HG02884 (cell line): ENCODE data around the gene CCR6.

Source experiments
- ATAC-seq: cut with Tn5 transposase; IDR thresholded peaks from one replicate; pipeline ENCODE4 v1.9.1; 2021; ENCODE audit warnings: mild to moderate bottlenecking, moderate library complexity; ENCODE audit not compliant: unreplicated experiment

CCR6 gene

DNA sequence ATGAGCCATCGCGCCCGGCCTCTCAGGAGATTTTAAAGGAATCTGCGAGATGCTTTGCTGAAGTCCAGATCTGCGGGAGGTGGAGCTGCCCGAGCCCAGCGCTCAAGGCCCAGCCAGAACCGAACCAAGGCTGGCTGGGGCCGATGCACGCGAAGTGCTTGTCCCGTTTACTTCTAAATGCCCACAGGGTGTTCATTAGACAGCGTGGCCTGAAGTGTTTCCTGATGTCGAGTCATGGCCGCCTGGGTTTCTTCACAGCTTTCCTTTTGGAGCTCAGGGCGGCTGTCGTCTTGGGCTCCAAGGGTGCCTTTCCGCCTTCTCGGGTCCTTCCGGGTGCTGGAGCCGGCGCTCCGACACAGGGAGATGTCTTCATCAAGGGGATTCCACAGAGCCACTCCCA is 25.1 kb upstream of the CCR6 start:
- no peak for ATAC-seq

DNA sequence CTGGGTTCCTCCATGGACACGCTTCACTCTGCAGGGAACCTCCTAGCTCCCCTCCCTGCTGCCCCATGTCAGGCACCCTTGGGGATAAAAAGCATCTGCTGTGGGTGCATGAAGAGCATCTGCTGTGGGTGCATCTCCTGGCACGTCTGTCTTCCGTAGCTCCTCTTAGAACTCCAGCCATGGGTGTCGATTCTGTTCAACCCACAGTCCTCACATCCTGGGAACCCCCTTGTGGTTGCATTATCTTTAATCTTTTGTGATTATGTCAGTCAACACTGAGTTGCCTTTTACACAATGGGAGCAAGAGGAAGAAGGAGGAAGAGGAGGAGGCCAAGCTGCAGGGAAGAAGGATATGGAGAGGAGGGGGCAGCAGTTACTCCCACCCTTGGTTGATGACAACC is 24.1 kb upstream of the CCR6 start:
- no peak for ATAC-seq

DNA sequence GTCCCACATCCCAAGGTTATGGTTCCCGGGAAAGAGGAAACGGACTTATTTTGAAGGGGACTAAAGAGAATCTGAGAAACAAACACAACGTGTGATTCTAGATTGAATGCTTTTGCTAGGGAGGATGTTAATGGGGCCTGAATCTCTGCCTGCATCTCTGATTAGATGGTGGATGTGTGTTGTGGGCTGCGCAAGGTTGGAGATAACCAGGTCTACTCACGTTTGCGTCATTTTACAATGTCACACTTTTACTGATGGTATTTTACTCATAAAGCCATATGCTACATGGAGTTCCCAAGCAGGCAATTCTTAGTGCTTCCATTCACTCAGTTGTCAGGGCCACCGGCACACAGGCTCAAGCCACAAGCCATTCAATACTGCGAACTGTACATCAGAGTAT is 23.2 kb upstream of the CCR6 start:
- ATAC-seq: no peak

DNA sequence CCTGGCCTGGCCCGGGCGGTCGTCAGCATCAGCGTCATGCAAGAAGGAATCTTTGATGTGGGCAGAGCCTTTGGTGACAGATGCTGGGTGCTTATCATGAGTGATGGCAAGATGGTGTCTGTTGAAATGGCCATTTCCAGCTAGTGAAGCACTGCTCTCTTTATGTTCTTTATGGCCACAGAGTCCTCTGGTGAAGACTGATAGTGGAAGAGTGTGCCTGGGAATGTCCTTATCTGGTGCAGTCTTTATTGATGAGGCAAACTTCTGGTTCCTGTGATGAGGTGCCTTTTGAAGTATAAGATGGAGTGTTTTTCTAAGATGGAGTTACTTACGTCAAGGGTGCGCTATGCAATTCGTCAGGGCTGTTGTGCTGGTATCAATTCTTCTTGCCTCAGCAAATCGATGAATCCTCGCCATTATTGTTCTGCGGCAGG is 22.6 kb upstream of the CCR6 start:
- no peak for ATAC-seq

DNA sequence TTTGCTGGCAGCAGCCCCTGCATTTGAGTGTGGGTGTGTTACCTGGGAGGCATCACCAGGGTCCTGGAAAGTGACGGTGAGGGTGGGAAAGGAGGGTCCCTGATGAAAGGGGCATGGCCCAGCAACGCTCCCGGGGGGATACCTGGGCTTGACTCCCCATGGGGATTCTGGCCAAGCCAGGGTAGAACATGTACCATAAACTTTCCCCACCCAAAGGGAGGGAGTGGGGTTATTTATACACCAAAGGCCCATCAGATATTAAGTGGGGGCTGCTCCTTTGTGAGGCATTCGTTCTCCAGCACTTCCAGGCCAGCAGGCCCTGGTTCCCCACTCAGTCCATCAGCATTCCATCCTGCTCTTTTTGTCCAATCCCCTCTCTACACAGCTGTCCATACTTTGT is 20.6 kb upstream of the CCR6 start:
- ATAC-seq: no peak

DNA sequence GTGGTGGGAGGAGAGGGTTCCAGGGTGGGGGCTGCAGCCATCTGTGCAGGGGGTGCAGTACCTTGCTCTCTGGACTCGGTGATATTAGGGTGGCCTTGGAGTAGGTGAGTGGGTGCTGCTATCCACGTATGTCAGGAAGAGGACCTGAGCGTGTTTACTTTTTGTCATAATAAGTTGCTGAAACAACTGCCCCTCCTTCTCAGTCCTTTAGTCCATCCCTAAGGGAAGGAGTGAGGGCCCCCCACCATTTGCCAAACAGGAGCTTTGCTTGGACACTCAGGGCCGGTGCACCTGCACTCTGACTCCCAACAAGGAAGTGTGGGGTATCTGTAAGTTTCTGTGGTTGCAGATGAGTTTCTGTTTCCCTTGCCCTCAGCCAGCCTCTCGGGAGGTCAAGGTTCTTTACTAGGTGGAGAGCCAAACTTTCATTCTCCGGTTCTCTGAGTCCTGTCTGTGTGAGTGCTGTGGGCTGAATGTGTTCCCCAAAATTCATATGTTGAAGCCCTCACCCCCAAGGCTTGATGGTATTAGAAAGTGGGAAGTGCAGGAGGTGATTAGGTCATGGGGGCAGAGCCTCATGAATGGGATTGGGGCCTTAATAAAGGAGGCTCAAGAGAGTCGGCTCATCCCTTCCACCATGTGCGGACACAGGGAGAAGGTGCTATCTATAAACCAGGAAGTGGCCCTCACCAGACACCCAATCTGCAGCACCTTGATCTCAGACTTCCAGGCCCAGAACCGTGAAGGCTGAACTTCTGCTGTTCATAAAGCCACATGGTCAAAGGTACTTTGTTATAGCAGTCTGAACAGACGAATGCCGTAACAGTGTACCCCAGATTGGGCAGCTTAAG is 19.6 kb upstream of the CCR6 start:
- ATAC-seq: peak; percentile 89

DNA sequence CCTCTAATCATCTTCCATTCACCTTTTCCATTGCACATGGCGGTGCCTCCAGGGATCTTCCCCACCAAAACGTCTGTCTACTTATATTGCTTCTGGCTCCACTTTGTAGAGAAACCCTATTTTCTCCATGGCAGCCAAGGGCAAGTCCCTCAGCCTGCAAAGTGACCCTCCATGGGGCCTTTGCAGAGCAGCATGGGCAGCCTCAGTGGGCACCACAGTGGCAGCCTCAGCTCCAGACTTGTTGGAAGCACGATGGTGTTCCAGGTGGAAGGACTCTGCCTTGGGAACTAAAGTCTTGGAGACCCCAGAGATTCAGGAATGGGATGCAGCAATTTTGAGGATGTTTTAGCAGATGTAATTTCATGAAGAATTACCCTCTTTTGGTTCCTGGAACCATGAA is 18.5 kb upstream of the CCR6 start:
- no peak for ATAC-seq

DNA sequence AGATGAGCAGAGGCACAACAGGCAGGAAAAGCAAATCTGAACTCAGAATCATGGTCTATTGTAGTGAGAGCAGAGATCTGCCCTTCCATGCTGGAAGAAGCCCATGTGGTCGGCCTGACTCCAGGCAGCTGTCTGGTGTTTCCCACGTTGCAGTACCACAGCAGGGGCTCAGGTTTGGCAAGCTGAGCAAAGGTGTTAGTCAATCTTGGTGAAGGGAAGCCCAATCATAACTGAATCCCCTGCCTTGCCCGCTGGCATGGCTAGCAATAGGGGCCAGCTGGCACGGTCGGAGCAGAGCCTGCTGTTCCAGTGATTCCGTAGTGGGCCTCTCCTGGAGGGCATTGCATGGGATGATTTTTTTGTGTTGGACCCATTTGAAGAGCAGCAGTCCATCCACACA is 17.8 kb upstream of the CCR6 start:
- no peak for ATAC-seq

DNA sequence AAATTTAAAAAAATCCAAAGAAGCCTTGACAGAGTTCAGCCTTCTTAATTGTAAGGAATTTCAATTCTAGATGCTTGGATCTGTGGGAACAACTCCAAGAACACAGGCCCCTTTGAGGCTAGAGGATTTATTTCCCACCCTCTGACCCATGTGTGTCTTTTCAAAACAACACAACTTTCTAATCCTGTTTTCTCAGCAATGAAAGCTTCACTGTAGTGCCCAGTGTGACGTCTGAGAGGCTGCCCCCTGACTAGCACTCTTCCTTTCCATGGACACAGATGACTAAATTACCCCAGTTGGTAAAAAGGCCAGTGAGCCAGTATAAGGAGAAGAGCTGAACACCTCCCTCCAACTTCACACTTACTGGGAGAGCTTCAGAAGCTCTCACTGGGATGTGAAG is 16.5 kb upstream of the CCR6 start:
- ATAC-seq: no peak

DNA sequence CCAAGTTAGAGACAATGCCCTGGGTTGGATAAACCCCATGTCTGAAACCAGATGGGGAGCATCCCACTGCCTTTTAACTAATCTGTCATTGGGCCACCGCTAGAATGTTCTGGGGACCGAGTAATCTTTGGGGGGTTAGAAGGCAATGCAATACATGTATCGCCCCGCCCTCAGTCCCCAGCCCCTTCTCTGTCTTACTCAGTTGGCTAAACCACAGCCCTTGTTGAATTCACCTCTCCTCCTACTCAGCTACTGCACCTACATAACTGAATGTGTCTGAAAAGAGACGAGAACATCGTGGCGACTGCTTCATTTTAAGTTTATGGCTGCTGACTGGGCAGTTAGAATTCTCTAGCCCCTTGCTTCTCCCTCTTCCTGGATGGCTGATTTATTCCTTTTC is 15.1 kb upstream of the CCR6 start:
- ATAC-seq: no peak

DNA sequence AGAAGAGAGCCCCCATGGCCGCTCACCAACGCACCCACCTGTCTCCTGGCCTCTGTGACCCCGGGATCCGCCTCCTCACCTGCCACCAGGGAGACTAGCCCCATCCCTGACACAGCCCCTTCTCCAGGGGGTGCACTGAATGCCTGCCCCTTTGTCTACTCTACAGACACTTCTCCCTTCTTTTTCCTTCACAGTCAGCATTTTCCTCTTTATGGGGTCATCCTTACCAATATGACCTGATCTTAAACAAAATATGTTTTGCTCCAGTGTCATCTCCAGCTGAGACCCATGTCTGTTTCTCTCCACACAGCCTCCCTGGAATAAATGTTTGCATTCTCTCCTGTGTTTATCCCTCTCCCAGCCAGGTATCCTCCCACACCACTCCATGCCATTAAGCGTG is 14.6 kb upstream of the CCR6 start:
- no peak for ATAC-seq

DNA sequence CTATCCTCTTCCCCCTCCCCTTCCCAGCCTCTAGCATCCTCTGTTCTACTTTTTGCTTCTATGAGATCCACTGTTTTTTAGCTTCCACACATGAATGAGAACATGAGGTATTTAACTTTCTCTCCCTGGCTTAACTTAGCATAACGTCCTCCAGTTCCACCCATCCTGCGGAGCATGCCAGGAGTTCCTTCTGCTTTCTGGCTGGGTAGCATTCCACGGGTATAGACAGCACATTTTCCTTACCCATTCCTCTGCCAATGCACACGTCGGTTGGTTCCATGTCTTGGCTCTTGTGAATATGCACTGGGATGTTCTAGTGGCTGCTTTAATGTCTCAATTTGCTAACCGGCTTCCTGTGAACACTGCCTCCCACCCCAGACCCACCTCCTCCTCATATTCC is 13.2 kb upstream of the CCR6 start:
- no peak for ATAC-seq

DNA sequence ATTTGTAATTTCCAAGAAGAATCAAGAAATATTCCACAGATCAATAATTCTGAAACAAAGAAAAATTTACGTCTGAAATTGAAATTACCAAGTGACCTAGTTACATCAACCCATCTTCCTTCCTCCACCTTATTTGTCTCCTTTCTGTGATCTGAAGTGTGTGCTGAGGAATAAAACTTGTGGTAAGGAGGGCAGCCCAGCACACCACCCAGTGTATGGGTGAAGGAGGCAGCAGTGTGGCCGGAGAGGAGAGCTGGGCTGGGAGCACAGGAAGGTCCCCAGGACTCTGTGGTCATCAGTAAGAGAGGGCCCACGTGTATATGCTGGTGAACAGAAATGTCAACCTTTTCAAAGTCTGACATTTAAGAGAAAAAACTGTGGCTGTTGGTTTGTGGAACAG is 11.3 kb upstream of the CCR6 start:
- no peak for ATAC-seq

DNA sequence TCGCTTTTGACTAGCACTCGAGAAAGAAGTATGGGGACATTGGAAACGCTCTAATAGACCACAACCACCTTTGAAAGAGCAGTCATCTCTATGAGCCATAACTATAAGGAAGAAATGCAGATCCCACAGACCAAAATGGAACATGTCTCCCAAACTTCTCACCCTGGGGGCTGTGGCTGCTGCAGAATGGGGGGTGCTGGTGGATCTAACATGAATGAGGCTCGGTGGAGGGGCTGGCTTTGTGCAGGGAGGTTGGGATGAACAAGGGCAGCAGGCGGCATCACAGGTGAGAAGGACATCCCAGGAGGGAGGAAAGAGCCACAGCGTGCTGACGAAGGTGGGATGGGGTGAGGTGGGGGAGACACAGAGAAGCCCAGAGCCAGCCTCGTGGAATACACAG is 10.5 kb upstream of the CCR6 start:
- no peak for ATAC-seq

DNA sequence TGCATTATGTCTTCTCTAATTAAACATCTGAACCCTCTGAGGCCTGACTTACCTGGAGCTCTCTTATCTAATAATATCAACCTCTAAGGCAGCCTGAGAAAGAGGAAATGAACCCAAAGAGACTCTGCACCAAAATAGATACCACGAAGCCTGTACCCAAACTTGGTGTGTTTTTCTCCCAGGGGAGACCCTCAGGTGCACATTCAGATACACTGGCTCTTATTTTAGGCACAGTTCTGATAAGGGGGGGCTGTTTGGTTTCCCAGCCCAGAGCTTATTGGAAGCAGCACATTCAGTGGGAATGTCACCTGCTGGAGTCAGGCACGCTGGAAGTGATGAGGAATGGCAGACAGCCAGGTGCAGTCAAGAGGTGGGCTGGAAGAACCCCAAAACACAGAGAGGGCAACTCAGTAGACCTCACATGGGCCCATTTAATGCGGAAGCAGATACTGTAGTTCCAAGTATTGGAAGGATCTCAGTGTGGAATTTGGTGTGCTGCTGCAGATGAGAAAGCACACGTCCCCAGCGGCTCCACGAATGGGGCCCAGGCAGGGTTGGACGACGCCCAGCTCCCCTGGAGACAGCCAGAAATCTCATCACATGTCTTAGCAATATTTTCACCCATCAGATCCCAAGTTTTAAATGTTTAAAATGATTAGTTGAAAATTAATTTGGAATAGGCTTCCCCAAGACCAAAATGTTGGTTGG is 9.7 kb upstream of the CCR6 start:
- ATAC-seq: peak; percentile 46

DNA sequence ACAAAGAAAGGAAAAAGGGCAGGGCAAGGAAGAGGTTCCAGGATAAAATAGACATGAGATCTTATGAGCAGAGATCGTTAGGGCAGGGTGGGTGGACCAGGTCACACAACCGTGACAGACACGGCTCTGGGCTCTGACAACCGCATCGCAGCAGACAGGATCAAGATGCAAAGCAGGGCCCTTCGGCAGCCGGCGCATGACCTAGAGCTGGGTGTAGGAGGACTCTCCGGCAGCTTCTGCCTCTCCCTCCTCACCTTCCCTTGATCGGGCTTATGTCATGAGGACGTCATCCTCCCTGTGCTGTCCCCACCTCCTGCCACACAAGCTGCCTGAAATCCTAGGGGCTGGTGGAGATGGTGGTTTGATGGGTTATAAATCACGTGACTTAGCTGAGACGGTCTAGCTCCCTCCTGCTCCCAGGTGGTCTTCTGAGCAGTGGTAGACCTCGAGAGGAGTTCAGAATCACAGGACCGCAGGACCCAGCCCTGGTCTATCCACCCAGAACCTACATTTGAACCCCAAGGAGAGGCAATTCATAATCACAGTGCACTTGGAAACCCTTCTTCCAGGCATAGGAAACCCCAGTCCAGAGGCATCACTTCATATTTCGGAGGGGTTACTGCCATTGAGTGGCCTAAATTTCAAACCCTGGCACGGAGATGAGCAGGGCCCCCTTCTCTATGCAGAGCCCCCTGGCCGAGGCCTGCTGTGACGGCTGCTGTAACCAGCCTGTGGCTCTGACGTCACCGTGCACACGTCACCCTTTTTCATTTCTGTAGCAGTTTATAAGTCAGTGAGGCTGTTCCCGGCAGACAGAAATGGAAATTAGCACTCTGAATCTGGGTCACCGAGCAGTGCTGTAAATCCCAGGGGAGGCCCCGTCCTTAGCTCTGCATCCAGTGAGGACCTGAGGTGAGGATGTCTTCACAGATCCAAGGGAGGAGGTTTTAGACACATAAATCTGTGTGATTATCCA is 8.7 kb upstream of the CCR6 start:
- ATAC-seq: peak; percentile 86

DNA sequence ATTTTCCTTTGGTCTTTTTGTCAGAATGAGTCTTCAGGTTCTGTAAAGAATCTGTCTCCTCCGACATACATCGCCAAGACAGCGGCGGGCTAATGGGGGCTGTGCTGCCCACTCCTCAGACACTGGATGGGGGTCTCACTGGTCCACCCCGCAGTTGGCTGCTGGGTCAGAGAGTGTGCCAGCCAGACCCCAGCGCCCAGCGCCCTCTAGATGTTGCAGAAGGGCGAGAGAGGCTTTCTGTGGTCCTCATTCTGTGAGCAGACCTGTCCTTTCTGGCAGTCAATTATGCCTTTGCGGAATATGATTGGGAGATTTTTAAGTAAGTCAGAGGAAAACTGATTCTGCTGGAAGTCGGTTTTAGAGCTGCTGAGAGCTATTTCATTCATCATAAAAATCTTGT is 7.8 kb upstream of the CCR6 start:
- ATAC-seq: no peak

DNA sequence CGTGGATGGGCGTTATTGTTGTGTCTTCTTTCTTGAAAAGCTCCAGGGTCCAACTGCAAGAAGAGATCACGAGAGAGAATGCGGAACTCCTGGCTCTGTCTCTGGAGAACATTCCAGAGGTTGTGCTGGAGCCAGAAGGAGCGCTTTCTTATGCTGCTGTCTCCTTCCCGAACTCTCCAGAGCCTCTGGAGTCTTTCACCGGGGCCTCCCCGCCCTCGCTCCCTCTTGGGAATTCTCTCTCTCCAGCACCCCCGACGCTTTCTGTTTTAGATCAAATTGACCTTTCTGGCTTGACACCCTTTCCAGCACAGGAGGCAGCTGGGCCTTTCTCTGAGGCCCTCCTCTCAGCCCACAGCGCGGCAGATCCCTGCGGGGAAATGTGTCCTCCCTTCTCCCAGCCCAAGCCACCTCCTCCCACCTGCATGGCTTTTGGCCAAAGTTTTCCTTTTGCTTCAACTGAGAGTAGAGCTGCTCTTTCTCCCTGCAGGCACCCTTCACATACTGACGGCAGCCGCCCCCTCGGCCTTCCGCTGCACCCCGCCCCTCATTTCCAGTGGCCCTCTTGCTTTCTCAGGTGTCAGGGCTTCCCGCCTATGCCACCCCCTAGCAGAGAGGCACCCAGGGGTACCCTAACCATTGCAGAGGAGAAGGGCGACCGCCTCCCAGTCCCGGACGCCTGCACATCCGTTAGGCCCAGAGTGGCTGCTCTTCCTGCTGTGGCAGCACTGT is 6.6 kb upstream of the CCR6 start:
- no peak for ATAC-seq

DNA sequence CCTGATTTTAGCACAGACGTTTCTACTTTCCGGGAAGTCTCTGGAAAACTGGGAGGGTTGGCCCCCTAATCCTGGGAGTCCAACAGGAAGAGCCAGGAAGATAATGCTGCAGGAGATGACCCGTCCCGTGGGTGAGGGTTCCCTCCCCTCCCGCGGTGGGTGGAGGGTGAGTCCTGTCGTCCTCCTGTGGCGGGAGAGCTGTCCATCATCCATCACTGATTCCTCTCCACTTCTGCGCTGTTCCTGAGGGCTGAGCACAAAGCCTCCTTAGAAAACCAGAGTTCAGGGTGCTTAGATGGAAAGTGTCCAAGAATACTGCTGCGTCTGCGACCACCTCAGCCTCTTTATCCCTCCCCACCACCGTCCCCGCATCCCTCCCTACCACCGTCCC is 6.1 kb upstream of the CCR6 start:
- no peak for ATAC-seq

DNA sequence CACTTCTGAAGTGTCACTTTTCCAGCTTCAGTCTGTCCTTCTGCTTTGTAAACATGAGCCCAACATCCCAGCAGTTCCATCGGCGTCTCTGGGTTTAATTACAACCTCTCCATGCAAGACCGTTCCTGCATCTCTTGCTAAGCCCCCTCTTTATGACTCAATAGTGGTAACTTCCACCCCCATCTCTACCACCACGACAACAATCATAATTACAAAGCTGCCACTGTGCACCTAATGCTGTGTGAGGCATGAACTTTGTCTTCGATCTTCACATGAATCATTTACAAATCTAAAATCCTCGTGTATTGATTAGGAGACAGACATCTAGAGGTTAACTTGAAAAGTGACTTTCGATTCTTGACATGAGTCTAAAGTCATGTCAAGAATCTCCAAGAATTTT is 4.9 kb upstream of the CCR6 start:
- ATAC-seq: no peak

DNA sequence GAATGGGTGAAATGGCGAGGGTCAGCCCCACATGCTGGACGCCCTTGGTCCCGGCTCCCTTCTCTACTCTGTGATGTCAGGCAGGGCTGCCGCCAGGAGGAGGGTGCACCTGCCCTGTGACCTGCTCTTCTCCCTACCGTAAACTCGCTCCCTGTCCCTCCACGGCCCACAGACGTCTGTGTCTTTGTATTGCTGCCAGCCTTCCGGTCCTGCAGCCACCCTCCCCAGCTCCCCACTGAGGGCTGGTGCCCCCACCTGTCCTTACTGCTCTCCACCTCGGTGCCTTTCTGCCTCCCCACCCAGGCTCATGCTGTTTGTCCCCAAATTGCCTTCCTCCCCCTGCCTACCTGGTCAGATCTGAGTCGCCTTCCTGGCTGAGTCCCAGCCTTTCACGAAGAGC is 4.1 kb upstream of the CCR6 start:
- no peak for ATAC-seq
